ENCODE data around the gene POLN.

POLN gene

GRCh38 chr4:2155246-2155645 is 86.7 kb downstream of the POLN start:
- DNase-seq = no peak

- DNase-seq = no peak
Observed at GRCh38 chr4:2154215-2154740, 87.6 kb downstream of the POLN start.

GRCh38 chr4:2151544-2151943 is 90.4 kb downstream of the POLN start:
- no peak for DNase-seq

GRCh38 chr4:2150076-2150475 is 91.8 kb downstream of the POLN start:
- no peak for DNase-seq

GRCh38 chr4:2142630-2143427 is 99.1 kb downstream of the POLN start:
- DNase-seq = no peak

- DNase-seq = no peak
Observed at GRCh38 chr4:2141762-2142451, 100.0 kb downstream of the POLN start.

GRCh38 chr4:2141022-2141761 is 100.7 kb downstream of the POLN start:
- no peak for DNase-seq

- DNase-seq = no peak
Observed at GRCh38 chr4:2138846-2139500, 102.9 kb downstream of the POLN start.

- no peak for DNase-seq
Observed at GRCh38 chr4:2136726-2137125, 105.2 kb downstream of the POLN start.

GRCh38 chr4:2135083-2135482 is 106.8 kb downstream of the POLN start:
- no peak for DNase-seq

GRCh38 chr4:2132438-2132837 is 109.5 kb downstream of the POLN start:
- no peak for DNase-seq

GRCh38 chr4:2127609-2128332 is 114.2 kb downstream of the POLN start:
- DNase-seq = no peak

- no peak for DNase-seq
Observed at GRCh38 chr4:2126309-2127043, 115.4 kb downstream of the POLN start.

- DNase-seq = no peak
Observed at GRCh38 chr4:2125831-2126230, 116.1 kb downstream of the POLN start.

GRCh38 chr4:2125023-2125422 is 116.9 kb downstream of the POLN start:
- no peak for DNase-seq

- DNase-seq = no peak
Observed at GRCh38 chr4:2116687-2117400, 125.1 kb downstream of the POLN start.

- DNase-seq = no peak
Observed at GRCh38 chr4:2105559-2105958, 136.4 kb downstream of the POLN start.

GRCh38 chr4:2104556-2105345 is 137.2 kb downstream of the POLN start:
- DNase-seq = no peak

- DNase-seq = no peak
Observed at GRCh38 chr4:2103843-2104547, 137.9 kb downstream of the POLN start.

All from left hindlimb (tissue), 1 donor.